NCI-H187 (cell line): ENCODE measurements around the gene URB1.
"Not testable (repeated sequence)": the region's sequence is repeated elsewhere in the genome, so short reads cannot be mapped to it uniquely, and the experiment has no call there.

Experiments used
- DNase-seq, 2 experiments: peaks; one replicate each; lab custom pipeline; 2025; lab: John Stamatoyannopoulos, UW

Gene URB1

GRCh38 chr21:32319012-32319411, 73.8 kb downstream of the URB1 start:
- no peak for DNase-seq

GRCh38 chr21:32317726-32318125, 75.1 kb downstream of the URB1 start:
- DNase-seq, result no peak

GRCh38 chr21:32316361-32317215, 76.2 kb downstream of the URB1 start:
- no peak for DNase-seq

GRCh38 chr21:32315511-32316281, 77.1 kb downstream of the URB1 start:
- no peak for DNase-seq

GRCh38 chr21:32314806-32315205, 78.0 kb downstream of the URB1 start:
- DNase-seq, result no peak

GRCh38 chr21:32312976-32313375, 79.8 kb downstream of the URB1 start:
- no peak for DNase-seq

GRCh38 chr21:32312326-32312725, 80.5 kb downstream of the URB1 start:
- DNase-seq, result no peak

GRCh38 chr21:32311621-32312020, 81.2 kb downstream of the URB1 start:
- DNase-seq, result no peak

GRCh38 chr21:32310976-32311375, 81.8 kb downstream of the URB1 start:
- not testable (repeated sequence) for DNase-seq

GRCh38 chr21:32309906-32310460, 82.8 kb downstream of the URB1 start:
- DNase-seq, result no peak

- DNase-seq, result no peak
These were observed 84.1 kb downstream of the URB1 start for GRCh38 chr21:32308696-32309095.

GRCh38 chr21:32307706-32308105, 85.1 kb downstream of the URB1 start:
- no peak for DNase-seq

GRCh38 chr21:32306021-32306780, 86.6 kb downstream of the URB1 start:
- no peak for DNase-seq

GRCh38 chr21:32304998-32305397, 87.8 kb downstream of the URB1 start:
- no peak for DNase-seq

GRCh38 chr21:32303385-32303784, 89.4 kb downstream of the URB1 start:
- DNase-seq, result no peak

- no peak for DNase-seq
These were observed 90.3 kb downstream of the URB1 start for GRCh38 chr21:32302560-32302959.

- no peak for DNase-seq
These were observed 91.2 kb downstream of the URB1 start for GRCh38 chr21:32301596-32301995.

GRCh38 chr21:32300117-32300681, 92.6 kb downstream of the URB1 start:
- DNase-seq, result no peak

- DNase-seq, result no peak
These were observed 93.1 kb downstream of the URB1 start for GRCh38 chr21:32299695-32300094.

GRCh38 chr21:32298658-32299081, 94.1 kb downstream of the URB1 start, which contains the start of gene MRAP:
Gene MRAP (plus strand): TSS chr21:32298855. CDS start chr21:32298972, 117 bp downstream.
- DNase-seq, result no peak

- DNase-seq, result no peak
These were observed 94.7 kb downstream of the URB1 start for GRCh38 chr21:32298148-32298559.

- no peak for DNase-seq
These were observed 95.4 kb downstream of the URB1 start for GRCh38 chr21:32297449-32297848.
